T-helper 2 cell (primary cell): Measurements from ENCODE around the gene PCSK4.
"Not testable (repeated sequence)": the region's sequence is repeated elsewhere in the genome, so short reads cannot be mapped to it uniquely, and the experiment has no call there.

Experiments used
- DNase-seq, 5 experiments: peaks; one replicate each; pipeline versions ENCODE4 v3.0.0 to v3.0.0-alpha.2; 2012 to 2022

PCSK4 gene

GRCh38 chr19:1486720-1487575, 3.2 kb downstream of the PCSK4 start:
- DNase-seq = no peak

- no peak for DNase-seq
Measured at GRCh38 chr19:1483979-1484428, 6.1 kb downstream of the PCSK4 start.

- DNase-seq = no peak
Measured at GRCh38 chr19:1483131-1483978, 6.8 kb downstream of the PCSK4 start.

- DNase-seq = no peak
Measured at GRCh38 chr19:1482361-1483130, 7.6 kb downstream of the PCSK4 start.

DNA sequence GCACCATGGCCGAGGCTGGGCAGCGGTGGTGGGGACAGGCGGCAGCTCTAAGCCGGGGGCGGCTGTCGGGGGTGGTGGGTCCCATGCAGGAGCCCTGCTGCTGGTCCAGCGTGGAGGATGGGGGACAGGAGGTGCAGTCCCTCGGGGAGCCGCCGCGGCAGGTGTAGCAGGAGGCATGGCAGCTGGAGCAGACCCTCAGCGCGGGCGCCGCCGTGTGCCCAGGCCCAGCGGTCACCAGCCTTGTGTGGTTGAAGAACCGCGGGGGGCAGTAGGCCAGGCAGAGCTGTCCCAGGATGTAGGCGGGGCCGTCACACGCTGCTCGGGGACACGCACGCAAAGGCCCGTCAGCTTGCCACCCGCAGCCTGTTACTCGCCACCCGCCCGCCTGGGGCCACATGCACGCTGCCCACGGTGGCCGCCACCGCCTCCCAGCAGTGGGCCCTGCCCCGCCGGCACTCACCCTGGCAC, 8.2 kb downstream of the PCSK4 start:
- no peak for DNase-seq

DNA sequence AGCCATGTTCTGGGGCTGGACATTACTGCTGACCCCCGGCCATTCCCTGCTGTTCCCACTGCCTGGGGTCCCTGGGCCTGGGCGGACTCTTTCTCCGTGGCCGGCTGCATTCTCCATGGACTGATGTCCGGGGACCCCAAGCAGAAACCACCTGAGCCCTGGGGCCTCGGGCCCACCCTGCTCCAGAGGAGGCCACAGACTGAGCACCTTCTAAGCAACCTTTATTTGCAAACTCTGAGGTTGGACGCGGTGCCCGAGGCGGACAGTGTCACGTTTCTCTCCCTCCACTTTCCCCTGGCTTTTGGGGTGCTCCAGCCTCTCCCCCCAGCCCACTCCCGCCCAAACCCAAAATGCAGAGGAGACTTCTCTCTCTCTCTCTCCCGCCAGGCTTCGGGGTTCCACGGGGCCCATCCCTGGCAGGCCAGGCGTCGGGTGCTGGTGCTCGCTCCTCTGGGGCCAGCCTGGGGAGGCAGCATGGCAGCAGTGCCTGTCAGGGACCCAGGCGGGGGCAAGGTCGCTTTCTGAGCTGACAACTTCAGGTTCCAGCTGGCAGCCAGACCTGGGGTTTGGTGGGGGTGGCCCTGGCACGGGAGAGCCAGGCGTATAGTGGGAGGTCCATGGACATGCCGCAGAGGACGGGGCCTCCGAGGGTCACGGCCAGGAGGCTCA, 8.8 kb downstream of the PCSK4 start:
- no peak for DNase-seq

- peak; percentile 79 to 95 (median 85) for DNase-seq
Measured at GRCh38 chr19:1478934-1479707, 11.0 kb downstream of the PCSK4 start, which contains the start of gene C19orf25. Gene C19orf25 (minus strand): TSS chr19:1479215. CDS start chr19:1478903, 312 bp downstream.

GRCh38 chr19:1477056-1477455, 13.1 kb downstream of the PCSK4 start:
- DNase-seq = not testable (repeated sequence)

DNA sequence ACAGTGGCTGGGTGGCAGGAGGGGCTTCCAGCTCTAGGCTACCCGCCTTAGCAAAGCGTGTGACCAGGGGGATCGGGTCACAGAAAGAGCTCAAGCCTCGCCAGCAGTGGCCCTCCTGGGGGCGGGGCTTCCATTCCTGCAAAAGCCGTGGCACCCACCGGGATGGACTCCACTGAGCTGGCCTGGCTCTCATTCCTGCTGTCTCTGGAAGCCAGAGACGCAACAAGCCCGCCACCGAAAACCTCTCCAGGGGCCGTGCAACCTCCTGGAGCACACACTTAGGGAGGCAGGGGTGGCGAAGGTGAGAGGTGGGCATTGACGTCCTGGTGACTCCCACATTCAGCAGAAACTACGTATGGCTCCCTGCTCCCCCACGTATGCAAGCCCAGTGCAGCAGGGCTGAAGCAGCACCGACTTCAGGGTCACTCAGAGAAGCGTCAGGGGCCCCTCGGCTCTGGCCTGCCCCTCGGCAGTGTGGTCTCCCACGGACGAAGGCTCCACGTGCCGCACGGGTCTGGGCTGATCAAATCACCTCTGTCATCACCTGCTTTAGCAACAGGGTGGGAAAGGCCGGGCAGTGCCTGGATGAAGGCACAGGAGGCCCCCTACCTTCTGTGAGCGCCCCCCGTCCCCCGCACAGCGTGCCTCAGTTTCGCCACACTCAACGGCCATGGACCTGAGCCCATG, 14.3 kb downstream of the PCSK4 start:
- DNase-seq = no peak

DNA sequence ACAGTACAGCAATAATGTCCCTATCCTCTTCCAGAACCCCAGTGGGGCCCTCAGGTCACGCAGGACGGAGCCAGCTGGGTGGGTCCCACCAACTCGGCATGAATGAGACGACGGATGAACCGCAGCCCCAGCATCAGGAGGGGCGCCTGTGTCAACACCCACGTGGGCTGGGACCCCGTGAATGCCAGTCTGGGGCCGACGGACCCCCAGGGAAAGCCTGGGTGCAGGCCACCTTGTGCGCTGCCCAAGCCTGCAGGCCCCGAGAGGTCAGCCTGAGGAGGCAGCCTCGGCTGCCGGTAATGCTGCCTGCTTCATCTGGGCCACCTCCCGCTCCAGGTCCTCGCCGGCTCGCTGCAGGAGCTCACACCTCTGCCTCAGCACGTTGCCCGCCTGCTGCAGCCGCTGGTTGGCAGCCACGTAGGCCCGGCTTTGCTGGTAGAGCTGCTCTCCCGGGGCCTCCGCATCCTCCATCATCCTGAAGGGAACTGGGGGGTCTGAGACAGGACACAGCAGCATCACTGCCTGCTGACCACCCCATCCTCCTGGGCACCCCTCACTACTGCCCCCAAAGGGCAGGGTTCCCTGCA, 15.3 kb downstream of the PCSK4 start:
- DNase-seq = no peak

- no peak for DNase-seq
Measured at GRCh38 chr19:1474011-1474764, 16.0 kb downstream of the PCSK4 start.

DNA sequence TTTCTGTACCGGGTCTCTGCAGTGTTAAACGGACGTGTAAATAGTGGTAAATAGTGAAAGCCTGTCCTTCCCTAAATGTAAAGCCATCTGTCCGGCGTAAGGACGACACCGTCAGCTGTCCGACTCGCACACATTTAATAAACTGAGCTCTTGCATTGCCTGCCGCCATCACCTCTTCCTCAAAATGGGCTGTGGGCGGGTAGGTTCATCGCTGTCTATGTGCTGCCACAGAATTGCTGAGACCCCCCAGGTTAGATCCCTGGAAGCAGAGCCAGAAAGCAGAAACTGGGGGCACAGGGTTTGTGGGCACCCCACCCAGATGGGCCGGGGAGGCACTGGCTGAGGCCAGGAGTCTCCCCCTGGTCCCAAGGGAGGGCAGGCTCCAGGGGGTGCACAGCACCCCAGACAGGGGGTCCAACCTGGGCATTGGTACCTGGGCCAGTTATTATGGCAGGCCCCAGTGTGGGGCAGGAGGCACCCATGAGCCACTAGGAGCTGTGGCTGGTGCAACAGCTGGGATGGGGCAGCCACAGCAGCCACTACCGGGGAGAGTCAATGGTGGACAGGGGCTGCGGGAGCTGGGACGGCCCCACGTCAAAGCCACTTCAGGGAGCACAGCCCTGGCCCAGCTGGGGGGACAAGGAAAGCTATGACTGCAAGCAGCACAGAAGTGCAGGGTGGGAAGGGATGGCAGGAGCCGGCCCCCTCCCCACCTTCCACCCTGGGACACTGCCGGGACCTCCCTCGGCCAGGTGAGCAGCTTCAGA, 16.9 kb downstream of the PCSK4 start:
- no peak for DNase-seq

DNA sequence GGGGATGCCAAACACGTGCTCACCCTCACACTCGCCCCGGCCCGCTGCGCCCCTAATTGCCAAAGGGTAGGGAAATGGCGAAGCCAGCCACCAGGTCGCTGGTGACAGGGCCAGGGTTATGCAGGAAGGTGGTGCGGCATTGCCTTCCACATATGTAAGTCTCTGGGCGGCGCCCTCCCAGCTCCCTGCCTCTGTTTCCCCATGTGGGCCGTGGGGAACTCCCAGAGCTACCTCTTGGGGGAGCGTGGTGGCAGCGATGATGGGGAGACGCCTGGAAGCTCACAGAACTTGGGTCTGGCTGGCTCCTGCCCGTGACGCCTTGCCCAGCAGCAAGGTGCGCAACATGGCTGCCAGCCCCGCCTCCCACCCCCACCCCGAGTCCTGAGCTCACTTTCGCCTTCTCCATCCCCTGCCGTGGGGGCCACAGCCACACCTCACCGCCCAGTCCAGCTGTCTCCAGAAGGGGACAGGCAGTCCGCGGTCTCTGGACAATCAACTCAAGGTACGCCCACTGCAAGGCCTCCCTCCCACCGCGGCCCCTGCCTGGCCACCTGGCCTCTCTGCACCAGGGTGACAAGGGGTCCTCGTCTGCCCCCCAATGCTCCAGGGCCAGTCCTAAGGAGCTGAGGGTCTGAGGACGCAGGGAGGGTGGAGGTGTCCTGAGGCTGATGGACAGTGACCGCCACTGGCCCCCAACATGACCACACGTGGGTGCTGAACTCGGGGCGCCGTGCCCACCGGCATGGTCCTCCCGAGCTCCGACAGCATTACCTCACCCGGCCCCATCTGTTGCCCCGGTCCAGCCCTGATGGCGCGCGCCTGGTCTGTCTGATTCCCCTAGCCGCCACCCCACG, 17.7 kb downstream of the PCSK4 start:
- DNase-seq = no peak

DNA sequence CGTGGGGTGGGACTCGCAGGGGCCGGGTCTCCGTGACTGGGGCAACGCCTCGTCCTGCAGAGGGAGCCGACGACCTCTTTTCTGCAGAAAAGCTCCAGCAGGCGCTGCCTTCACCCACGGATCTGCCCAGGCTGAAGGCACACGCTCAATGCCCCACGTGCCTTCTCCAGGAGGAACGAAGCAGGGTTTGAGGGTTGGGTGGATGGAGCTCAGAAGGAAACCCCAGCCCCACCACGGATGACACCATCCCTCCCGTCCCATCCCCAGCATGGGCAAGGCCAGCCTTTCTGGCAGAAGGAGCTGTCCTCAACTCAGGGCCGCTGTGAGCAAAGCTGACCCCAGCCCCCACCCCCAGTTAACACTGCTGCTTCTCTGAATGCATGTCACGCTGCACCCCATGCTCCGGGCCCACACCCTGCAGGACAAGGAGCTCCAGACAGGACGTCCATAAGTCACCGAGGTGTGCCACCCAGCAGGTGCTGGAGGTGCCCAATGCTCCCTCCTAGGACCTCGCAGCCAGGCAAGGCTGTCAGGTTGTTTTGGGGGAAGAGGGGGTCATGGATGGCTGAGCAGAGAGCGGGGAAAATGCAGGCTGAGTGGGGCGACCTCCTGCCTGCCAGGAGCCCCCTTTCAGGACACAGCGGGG, 18.5 kb downstream of the PCSK4 start:
- DNase-seq = no peak

DNA sequence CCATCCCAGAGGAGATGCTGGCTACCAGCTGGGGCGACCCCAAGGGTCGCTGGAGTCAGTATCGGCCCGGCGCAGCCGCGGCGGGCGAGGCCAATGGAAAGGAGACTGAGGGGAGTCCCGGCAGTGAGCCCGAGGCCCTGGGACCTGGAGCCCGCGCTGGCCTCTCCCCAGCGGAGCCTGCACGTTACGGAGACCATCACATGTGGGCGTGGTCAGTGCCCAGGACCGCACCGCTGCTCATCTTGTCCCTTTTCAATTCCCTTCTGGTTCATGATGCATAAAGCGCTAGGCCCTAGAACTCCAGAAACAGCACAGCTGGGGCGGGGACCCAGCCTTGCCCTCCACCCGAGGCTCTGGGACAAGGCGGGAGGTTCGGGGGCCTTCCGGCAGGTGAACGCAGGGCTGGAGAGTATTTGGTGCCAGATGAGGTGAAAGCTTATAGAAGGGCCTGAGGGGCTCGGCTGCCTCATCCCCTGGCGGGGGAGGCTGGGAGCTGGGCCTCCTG, 19.1 kb downstream of the PCSK4 start:
- DNase-seq = no peak

DNA sequence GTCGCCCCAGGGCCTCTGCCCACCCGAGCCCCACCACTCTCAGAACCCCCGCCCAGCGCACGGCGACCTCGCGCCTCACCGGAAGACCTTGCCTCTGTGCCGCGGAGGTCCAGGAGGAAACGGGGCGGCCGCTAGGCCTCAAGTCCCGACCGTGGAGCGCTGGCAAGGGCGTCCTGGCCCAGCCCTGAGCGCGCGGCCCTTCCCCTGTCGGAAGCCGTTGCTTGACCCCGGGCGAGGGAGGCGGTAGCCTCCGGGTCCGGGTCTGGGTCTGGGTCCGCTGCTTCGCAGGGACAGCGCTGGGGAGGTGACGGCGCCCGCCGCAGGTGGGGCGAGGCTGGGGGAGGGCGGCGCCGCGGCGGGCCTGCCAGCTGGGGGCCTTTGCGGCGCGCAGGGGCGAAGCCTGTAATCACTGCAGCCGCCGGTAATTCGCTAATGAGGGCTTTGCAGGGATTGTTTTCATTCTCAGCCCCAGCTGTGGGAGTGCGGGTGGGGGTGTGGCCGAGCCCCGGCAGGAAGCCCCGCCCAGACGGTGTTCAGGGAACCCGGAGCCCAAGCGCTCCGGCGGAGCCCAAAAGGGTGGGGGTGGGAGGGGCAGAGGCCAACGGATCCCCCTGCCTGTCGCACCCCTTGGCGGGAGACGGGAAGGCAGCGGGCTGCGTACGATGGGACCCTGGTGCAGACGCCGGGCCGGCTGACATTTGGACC, 19.7 kb downstream of the PCSK4 start:
- peak; percentile 35 to 68 (median 62) for DNase-seq

GRCh38 chr19:1470055-1470304, 20.2 kb downstream of the PCSK4 start:
- DNase-seq = no peak
